Measurements from ENCODE around the gene SEC22C.

Gene SEC22C

GRCh38 chr3:42510325-42510724, 71.4 kb downstream of the SEC22C start:
- no peak for DNase-seq

- no peak for DNase-seq
Observed at GRCh38 chr3:42509111-42509510, 72.7 kb downstream of the SEC22C start.

GRCh38 chr3:42508562-42508961, 73.2 kb downstream of the SEC22C start:
- DNase-seq = no peak

DNA sequence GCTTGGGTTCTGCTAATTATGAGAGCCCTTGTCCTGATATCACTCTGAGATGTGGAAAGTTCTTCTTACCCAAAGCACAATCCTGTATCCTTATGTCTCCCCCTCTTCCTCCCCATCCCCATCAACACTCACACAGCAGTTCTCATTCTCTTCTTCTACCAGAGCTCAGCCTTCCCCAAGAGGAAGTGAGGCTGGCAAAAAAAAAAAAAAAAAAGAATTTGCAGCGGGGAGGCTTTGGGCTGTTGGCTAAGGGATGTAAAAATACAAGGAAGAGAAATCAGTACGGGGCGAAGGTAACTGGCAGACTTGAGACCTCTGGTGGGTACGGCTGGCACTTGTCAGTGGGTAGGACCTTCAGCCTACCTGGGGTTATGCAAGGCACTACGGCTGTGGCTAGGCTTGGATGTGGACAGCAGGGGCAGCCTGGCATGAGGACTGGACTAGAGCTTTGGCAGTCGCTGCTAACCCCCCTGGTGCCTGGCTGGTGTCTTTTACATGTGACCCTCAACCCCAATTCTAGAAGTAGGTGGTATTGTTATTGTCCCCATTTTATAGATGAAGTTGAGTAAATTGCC, 73.9 kb downstream of the SEC22C start:
- peak; percentile 9 to 24 for DNase-seq

DNA sequence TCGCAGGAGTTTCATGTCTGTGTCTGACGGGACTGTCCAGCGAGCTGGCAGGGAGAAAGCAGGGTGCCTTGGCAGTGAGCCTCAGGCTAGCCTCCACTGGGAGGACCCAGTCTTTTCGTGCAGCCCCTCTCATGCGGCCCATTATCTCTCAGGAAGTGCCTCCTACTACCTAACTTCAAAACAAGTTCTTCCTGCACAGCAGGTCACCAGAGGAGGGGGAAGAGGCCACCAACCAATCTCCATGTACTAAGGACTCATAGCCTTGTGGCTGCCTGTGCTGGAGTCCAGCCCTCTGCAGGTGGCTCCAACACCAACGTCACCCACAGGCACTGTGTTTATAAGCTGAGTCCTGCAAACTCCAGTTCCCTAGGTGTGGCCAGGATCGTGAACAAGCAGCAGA, 74.5 kb downstream of the SEC22C start:
- no peak for DNase-seq

- DNase-seq = no peak
Observed at GRCh38 chr3:42505849-42506410, 75.8 kb downstream of the SEC22C start.

- DNase-seq = no peak
Observed at GRCh38 chr3:42505128-42505848, 76.5 kb downstream of the SEC22C start.

GRCh38 chr3:42504334-42505127, 77.2 kb downstream of the SEC22C start:
- no peak for DNase-seq

GRCh38 chr3:42503957-42504333, 77.8 kb downstream of the SEC22C start:
- no peak for DNase-seq

- DNase-seq = no peak
Observed at GRCh38 chr3:42503251-42503924, 78.4 kb downstream of the SEC22C start.

GRCh38 chr3:42502429-42503250, 79.1 kb downstream of the SEC22C start, which contains the start of gene VIPR1:
VIPR1 (plus strand) TSS chr3:42502643; CDS start chr3:42502736, 93 bp downstream.
- peak; percentile 58 to 68 for DNase-seq

DNA sequence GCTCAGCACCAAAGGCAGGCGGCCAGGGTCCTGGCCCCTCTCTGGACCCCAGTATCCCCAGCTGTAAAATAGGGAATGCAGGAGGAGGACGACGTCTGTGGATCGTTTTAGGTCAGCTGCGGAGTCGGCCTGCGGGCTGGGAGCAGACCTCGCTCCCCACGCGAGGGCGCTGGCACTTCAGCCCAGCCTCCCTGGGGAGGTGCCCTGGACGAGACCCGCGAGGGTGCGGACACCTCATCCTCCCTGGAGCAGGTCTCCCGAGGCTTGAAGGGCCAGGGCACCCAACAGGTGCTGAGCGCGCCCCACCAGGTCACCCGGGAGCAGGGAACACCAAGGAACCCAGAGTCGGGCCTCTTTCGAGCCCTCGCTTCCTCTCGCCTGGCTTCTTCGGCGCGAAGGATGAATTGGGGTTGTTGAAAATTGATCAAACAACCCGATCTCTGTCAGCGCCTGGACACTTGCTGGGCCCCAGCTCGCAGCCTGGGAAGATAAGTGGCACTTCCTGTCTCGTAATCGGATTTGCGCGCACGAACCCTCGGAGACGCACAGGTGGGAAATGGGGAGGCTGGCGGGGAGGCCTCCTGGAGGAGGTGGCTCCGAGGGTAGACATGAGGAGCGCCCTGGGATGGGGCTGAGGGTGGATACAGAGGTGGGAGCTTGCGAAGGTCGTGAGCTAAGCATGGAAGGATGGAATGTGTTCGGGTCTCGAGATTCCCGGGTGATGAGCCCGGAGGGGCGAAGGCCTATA, 79.9 kb downstream of the SEC22C start:
- peak; percentile 43 to 55 for DNase-seq

GRCh38 chr3:42501321-42501680, 80.5 kb downstream of the SEC22C start:
- DNase-seq = peak; percentile 31 to 55

DNA sequence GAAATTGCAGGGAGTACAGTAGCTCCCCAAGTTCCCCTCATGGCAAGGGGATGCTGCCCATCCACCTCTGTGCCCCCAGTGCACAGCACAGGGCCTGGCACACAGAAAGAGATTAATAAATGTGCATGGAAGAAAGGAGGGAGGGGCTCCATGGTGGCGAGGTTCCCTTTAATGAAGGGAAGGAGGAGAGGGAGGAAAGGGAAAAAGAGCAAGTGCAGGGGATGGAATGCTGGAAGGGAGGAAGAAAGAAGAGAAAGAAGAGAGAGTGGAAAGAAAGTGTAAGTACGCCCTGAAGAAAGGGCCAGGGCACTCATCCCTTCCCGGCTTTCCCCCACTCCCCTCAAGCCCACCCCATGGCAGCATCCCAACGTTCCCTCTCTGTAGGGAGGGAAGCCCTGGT, 80.9 kb downstream of the SEC22C start:
- DNase-seq = no peak

- DNase-seq = no peak
Observed at GRCh38 chr3:42500091-42500490, 81.7 kb downstream of the SEC22C start.

DNA sequence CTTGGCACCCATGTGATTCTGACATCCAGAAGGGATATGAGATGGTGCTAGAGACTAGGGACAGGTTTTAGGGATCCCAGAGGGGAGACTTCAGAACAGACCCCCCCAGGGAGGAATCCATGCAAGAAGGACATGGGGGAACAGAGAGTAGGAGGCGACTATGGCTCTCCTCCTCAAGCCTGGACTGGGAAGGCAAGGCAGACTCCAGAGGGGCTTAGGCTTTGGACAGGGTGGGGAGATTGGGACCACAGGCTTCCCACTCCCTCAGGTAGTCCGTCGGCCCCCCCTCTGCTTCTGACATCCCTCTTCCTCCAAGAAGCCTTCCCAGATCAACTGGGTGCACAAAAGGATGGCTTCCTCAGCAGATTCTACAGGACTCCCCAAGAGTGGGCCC, 82.3 kb downstream of the SEC22C start:
- DNase-seq = no peak

DNA sequence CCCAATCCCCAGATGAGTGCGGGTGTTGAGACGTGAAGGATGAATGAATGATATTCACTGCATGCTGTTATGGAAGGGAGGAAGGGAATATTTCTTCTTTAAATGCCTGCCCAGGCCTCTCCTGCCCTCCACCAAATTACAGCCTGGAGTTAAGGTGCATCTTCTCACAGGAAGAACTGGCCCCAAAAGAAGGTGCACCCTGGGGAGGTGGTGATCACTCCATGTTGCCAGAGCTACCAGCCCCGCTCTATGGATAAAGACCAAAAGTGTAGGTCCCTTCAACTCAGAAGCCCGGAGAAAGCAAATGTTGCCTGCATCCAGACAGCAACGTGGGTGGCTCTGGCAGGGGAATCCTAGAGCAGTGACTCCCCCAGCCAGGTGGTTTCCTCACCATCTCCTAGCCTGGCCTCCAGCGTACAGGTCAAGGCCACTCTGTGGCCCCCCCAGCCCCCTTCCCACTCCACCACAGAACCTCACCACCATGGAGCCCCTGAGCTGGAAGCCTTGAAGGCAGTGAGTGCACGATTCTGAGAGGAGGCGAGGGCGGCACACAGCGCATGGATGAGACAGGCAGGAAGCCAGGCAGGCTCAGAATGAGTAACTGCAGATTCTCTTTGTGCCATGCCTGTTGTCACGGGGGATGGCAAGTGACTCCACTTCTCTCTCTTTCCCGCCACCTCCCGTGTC, 82.8 kb downstream of the SEC22C start:
- DNase-seq = no peak

GRCh38 chr3:42498034-42498433, 83.7 kb downstream of the SEC22C start:
- no peak for DNase-seq
